Glomerular visceral epithelial cell (primary cell): ENCODE data around the gene ASIC5.
A peak's percentile ranks its signal among the peaks of the same experiment; 100 is the strongest.
"Not testable (repeated sequence)": the region's sequence is repeated elsewhere in the genome, so short reads cannot be mapped to it uniquely, and the experiment has no call there.

Experiments used
- DNase-seq: peaks from one replicate; pipeline ENCODE4 v3.0.0-alpha.2; 2016; ENCODE audit errors: extremely low spot score

The ASIC5 gene, protein sequence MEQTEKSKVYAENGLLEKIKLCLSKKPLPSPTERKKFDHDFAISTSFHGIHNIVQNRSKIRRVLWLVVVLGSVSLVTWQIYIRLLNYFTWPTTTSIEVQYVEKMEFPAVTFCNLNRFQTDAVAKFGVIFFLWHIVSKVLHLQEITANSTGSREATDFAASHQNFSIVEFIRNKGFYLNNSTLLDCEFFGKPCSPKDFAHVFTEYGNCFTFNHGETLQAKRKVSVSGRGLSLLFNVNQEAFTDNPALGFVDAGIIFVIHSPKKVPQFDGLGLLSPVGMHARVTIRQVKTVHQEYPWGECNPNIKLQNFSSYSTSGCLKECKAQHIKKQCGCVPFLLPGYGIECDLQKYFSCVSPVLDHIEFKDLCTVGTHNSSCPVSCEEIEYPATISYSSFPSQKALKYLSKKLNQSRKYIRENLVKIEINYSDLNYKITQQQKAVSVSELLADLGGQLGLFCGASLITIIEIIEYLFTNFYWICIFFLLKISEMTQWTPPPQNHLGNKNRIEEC

DNA sequence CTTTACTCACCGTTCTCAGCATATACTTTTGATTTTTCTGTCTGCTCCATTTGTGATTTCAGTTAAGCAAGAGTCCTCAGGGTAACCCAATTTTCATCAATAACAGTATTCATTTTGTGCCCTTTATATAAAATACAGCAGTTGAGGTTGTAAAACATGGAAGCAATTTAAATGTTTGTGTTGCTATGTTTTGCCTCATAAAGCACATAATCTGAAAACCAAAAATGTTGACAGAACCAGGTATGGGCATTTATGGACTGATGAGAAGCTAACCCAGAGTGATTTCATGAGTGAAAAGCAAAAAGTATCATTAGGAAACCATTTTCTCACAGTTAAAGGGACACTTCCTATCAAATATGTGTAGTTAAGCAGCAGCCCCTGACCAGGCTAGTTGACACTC, at the start of gene ASIC5:
ASIC5 (minus strand) TSS at position 101 of the 400 bp plus-strand sequence; CDS start at position 50, 51 bp downstream.
- no peak for DNase-seq

DNA sequence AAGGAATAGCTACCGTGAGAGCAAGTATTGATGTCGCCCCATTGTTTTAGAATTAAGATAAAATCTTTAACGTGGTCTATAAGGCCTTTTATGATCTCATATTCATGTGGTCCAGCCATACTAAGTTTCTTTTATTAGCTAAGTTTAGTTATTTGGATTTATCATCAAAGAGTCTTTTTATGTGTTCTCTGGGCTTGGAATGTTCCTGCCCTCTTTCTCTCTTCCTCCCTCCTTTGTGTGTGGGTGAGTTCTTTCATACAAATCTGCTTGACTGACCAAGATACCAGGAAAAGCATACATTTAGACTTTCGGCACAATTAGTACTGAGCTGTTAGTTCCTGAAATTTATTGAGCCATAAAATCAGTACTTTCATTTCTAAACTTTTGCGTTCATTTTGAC, 48.7 kb upstream of the ASIC5 start:
- no peak for DNase-seq

- no peak for DNase-seq
These were observed 45.8 kb upstream of the ASIC5 start for GRCh38 chr4:155911905-155912304.

DNA sequence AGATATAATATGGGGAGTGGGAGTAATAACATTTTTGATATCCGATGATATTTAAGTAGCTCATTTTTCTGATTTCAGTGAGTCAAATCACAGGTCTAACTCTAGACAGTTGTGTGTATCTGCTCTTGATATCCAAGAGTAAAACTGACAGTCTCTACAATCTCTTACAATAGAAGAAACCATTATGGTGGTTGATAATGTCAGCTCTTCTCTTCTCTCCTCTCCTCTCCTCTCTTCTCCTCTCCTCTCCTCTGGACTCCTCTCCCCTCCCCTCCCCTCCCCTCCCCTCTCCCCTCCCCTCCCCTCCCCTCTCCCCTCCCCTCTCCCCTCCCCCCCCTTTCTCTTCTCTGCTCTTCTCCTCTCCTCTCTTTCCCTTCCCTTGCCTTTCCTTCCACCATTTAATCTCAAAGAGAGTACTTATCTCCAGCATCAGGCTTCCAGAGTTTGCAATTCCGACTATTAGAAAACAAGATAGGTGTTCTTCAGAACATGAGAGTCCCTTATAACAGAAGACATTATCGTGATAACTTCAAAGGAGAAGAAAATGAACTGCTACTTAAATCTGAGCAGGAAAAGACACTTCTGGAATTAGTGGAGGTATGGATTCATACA, 43.6 kb upstream of the ASIC5 start:
- DNase-seq: no peak

GRCh38 chr4:155908187-155909139, 42.4 kb upstream of the ASIC5 start:
- no peak for DNase-seq

GRCh38 chr4:155907556-155907955, 41.5 kb upstream of the ASIC5 start:
- DNase-seq: no peak

GRCh38 chr4:155906554-155907247, 40.6 kb upstream of the ASIC5 start:
- peak; percentile 84 for DNase-seq

GRCh38 chr4:155904331-155904730, 38.3 kb upstream of the ASIC5 start:
- no peak for DNase-seq

DNA sequence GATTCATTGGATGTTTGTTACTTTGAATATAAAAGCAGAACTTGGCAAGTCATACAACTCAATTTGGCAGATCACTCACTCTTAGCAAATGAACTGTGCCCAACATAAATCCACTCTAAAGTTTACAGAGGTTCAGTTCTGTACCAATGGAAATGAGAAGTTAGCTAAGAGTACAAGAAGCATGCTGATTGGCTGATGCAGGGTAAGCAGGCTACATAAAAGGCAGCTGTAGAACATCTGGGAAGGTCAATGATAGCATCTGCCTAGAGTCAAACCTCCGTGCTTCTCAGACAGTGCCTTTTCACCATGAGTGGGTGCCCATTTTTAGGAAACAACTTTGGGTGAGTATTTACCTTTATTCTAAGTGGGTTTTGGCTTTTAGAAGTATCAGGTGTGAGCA, 37.4 kb upstream of the ASIC5 start, which contains the start of gene TDO2:
TDO2 (plus strand) TSS at position 244 of the 400 bp plus-strand sequence; CDS start at position 307, 63 bp downstream.
- DNase-seq: no peak

DNA sequence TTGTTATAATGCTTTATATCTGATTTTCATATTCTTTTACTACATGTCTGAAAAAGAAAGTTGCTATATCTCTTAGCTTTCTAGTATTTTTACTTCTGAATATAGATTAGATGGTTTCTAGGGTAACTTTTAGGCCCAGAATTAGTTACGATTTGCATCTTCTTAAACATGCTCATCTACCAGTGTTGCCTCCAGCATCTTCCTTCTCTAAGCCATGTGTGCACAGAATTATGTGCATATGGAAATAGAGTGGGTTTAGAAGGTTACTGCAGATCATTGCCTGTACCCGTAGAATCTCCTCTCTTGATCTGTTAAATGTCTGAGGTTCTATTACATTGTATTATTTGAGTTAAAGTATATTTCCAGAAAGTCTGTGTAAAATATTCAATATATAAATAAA, 34.9 kb upstream of the ASIC5 start:
- DNase-seq: no peak

DNA sequence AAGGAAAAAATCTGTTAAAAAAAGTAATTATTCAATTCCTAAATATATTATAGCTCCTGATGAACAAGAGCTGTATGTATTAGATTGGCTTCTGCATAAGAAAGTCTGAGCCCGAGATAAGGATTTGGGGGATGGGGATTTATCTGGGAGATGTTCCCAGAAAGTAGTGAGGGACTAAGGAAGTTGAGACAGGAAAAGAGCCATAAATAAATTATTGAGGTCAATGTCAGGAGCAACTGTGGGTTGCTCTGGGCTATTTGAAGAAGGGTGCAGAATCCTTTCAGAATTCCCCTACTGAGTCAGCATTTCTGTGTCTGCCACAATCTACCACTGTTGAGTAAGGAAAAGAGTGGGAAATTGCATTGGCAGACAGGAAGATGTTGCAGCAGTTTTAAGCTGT, 34.3 kb upstream of the ASIC5 start:
- peak; percentile 36 for DNase-seq

- no peak for DNase-seq
These were observed 33.8 kb upstream of the ASIC5 start for GRCh38 chr4:155899891-155900290.

GRCh38 chr4:155898371-155898770, 32.3 kb upstream of the ASIC5 start:
- DNase-seq: not testable (repeated sequence)

DNA sequence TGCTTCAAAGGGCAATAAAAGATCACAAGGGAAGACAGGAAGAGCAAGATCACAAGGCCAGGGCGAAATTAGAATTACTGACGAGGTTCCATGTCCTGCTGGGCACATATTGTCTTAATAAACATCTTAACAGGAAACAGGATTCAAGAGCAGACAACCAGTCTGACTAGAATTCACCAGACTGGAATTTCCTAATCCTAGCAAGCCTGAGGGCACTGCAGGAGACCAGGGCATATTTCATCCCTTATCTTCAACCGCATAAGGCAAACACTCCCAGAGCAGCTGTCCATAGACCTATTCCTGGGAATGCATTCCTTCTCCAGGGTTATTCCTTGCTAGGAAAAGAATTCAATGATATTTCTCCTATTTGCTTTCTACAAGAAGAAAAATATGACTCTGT, 25.0 kb upstream of the ASIC5 start:
- no peak for DNase-seq

GRCh38 chr4:155889946-155890345, 23.9 kb upstream of the ASIC5 start:
- DNase-seq: no peak

- peak; percentile 80 for DNase-seq
These were observed 23.1 kb upstream of the ASIC5 start for GRCh38 chr4:155889031-155889793.

- no peak for DNase-seq
These were observed 21.9 kb upstream of the ASIC5 start for GRCh38 chr4:155887847-155888570.

- DNase-seq: no peak
These were observed 21.0 kb upstream of the ASIC5 start for GRCh38 chr4:155887045-155887444.

- no peak for DNase-seq
These were observed 19.6 kb upstream of the ASIC5 start for GRCh38 chr4:155885666-155886065.

GRCh38 chr4:155883895-155884294, 17.8 kb upstream of the ASIC5 start:
- no peak for DNase-seq
